NOMO-1 (cell line): ENCODE data around the gene ANO9.

Experiments used
- DNase-seq, 2 experiments: peaks; one replicate each; lab custom pipeline; 2025; ENCODE audit not compliant: unreplicated experiment in 2 of 2; lab: John Stamatoyannopoulos, UW

The ANO9 gene

DNA sequence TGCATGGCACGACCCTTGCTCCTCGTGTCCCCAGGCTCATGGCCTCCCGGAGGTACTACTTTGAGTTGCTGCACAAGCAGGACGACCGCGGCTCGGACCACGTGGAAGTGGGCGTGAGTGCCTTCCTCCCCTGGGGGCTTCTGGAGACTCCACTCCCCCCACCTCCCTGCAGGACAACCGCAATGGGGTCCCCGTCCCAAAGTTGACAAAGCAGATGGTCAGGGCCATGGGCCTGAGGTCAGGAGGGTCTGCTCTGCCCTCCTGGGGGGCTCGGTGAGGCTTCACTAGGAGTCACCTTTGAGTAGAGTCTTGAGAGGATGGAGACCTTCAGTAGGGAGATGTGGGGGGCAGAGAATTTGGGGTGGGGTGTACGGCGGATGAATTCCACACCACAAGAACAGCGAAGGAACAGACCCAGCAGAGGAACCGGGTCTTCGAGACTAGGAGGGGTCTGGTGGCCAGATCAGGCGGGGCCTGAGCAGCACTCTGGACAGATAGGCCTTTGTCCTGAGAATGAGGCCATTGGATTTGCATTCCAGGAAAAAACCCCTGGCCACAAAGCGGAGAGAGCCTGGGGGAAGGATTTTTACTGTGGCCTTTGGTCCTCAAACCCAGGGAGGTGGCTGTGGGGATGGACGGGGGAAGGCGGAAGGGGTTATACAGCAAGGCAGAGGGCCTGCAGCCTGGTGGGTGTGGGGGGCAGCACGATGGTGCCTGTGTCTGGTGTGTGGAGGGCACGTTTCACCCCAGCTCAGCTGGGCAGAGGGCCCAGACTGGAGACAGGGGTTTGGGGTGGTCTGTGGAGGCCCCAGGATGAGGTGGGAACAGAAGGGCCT, 67.9 kb downstream of the ANO9 start:
- DNase-seq, result no peak

DNA sequence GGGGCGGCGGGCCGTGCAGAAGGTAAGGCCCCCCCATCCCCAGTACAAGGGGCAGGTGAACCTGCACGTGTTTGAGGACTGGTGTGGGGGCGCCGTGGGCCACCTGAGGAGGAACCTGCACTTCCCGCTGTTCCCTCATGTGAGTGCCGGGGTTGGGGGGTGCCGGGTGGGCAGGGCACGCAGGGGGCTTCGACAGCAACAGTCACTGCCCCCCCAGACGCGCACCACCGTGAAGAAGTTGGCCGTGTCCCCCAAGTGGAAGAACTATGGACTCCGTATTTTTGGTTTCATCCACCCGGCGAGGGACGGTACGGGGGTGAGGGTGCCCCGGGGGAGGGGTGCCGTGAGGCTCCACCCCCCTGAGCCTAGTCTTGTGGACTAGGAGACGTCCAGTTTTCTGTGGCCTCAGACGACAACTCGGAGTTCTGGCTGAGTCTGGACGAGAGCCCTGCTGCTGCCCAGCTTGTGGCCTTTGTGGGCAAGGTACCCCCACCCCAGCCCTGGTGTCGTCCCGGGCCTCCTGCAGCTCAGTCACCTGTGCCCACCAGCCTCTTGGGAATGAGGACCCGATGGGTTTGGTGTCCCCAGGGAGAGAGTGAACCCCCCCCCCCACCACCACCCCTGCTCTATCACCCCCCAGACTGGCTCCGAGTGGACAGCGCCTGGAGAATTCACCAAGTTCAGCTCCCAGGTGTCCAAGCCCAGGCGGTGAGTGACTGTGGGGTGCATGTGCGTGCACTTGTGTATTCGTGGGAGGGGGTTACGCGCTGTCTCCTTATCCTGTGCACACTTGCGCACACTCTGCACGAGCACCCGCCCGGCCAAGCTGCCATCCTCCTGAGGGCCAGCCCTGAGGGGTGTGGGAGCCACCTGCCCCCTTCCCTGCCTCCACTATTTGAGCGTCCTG, 68.7 kb downstream of the ANO9 start:
- DNase-seq, result no peak

DNA sequence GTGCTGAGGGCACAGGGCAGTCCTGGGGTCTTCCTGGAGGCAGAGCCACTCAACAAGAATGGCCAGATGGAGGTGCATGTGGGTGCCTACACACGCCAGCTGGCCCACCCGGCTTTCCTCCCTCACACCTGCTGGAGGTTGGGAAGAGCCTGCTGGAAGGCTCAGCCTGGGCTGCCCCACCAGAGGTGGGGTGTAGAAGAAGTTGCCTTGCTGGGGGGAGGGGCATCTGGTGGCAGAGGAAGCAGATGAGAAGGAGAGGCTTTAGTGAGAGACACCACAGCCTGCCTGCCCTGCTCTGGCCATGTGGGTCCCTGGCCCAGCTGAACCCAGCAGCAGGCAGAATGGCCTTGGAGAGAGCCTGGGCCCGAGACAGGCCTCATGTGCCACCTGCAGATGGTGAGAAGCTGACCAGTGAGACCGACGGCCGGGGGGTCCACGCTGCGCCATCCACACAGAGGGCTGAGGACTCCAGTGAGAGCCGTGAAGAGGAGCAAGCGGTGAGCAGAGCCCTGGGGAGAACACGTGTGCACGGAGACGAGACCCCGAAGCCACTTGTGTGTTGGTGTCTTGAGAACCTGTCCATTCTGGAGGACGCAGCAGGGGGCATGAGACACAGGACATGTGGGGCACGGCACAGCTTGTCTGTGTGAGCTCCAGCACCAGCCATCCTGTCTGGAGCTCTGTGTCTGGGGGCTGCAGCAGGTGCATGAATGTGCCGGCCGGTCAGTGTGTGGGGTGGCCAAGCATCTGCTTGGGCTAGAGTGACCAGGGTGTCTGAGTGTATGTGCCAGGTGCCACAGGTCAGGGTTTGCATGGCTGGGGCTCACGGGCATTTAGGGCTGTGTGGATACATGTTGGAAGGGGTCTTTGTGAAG, 69.9 kb downstream of the ANO9 start:
- DNase-seq, result no peak

GRCh38 chr11:371051-371450, 70.8 kb downstream of the ANO9 start:
- no peak for DNase-seq

DNA sequence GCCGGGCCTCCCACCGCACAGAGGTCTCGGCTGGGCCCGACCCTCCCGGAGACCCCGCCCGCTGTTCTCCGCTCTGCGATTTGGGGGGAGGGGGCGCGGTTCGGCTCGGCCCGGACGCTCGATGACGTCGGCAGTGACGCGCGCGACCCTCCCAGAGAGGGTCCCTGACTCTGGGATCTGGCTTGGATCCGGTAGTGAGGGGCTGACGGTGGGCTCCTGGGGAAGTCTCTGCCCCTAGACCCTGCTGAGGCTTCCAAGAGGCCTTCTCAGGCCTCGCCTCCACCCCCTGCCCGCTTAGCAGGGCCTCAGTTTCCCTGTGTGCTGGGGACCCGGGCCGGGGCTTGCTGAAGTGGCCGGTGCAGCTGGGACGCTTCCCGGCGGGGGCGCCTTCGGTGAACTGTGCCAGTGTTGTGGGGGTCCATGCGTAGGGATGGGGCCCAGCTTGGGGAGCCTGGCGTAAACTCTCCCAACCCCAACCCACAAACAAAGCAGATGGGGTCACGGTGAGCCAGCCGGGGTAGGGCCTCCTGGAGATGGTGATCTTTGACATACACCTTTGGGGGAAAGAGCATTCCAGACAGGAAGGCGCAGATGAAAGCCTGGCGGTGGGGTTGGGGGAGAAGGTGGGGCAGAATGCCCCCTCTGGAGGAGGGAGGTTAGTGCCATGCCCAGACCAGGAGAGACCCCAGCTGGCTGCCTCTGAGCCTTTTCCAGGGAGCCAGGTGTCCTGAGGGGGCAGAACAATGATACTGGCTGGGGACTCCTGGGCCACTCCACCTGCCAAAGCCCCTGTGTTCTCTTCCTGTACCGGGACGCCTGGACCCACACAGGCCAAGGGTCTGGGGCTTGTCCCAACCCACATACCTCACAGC, 71.5 kb downstream of the ANO9 start:
- DNase-seq, result no peak

DNA sequence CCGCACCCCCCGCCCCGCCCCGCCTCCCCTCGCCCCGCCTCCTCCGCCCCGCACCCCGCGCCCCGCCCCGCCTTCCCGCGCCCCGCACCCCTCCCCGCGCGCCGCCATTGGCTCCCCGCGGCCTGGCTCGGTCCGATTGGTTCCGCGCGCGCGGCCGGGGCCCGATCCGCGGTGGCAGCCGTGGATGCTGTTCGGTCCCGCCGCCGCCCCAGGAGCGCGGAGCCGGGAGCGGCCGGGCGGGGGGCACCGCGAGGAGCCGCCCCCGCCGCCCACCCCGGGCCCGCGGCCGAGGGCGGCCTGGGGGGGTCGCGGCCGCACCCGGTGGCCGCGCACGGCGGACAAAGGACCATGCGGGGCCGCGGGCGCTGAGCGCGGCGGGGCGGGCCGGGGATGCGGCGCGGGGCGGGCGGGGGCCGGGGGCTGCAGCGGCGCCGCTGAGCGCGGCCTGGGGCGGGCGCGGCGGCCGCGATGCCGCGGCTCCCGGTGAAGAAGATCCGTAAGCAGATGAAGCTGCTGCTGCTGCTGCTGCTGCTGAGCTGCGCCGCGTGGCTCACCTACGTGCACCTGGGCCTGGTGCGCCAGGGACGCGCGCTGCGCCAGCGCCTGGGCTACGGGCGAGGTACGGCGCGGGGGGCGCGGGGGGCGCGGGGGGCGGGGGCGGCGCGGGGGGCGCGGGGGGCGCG, 72.3 kb downstream of the ANO9 start, which contains the start of gene B4GALNT4:
Gene B4GALNT4 (plus strand): TSS at position 164 of the 683 bp plus-strand sequence. CDS start 305 bp downstream, at position 469.
- DNase-seq, result no peak

DNA sequence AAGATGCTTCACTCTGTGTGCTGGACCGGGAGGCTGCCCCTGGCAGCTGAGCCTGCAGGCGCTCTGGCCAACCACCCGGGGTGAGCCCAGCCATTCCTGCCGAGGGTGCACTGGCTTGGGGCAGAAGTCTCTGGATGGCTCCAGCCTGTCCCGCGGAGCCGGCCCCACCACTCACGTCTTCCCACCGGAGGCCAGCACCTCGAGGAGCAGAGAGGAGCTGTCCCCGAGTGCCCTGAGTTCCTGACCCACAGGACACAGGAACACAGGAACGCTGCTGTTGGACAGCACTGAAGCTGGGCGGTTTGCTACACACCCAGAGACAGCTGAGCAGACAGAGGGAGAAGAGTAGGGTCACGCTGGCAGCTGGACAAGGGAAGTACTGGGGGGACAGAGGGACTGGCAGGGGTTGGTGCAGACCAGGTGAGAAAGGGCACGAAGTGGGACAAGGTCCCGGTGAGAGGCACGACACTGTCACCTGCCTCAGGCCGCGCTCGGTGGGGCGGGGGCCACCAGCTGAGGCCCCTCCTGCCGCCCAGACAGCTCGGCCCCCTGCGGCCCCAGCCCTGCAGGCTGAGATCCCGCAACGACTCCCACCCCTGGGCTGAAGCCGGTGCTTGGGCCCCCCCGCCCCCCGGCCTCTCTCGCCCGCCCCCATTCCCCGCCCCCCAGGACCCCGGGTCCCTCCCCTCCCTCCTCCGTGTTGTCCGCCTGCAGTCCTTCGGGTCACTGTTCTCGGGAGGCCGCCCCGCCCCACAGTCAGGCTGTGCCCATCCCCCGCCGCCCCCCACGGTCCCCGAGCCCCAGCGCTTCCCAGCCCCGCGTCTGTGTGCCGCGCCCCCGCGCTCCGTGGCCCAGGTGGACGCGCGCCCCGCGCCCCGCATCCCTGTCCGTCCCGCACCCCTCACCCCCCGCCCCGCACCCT, 73.1 kb downstream of the ANO9 start:
- DNase-seq, result no peak

DNA sequence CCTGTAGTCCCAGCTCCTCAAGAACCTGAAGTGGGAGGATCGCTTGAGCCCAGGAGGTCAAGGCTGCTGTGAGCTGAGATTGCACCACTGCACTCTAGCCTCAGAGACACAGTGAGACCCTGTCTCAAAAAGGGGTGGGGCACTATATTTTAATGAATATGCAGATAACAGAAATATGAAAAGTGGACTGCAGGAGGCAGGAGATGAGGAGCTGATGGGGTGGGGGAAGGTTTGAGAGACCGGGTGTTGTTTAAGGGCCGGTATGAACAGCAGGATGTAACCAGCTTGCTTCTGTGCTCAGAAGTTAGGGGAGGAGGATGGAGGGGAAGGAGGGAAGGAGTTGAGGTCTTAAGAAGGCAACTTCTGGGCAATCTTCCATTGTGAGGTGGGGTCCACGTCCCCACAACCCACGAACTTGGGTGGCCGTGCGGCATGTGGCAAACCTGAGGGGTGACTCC, 73.8 kb downstream of the ANO9 start:
- no peak for DNase-seq
